HAP-1 (cell line): ENCODE measurements around the gene RAET1L.

Experiments used
- DNase-seq, 2 experiments: peaks; one replicate each; pipeline ENCODE4 v3.0.0-alpha.2; 2016 to 2020; ENCODE audit warnings: low spot score in 2 of 2
- H3K27me3 ChIP-seq: fragments of 250-450 bp; sonication (Bioruptor Pico); 2 replicates; pipeline ENCODE4 v1.5.1; 2020; ENCODE audit warnings: low read depth, mild to moderate bottlenecking, moderate library complexity
- H3K36me3 ChIP-seq: fragments of 250-450 bp; sonication (Bioruptor Pico); replicated peaks from 2 replicates; pipeline ENCODE4 v1.5.1; 2020; ENCODE audit warnings: mild to moderate bottlenecking
- H3K4me1 ChIP-seq: fragments of 250-450 bp; sonication (Bioruptor Pico); 2 replicates; pipeline ENCODE4 v1.5.1; 2020; ENCODE audit warnings: mild to moderate bottlenecking
- H3K4me3 ChIP-seq: fragments of 250-450 bp; sonication (Bioruptor Pico); 2 replicates; pipeline ENCODE4 v1.5.1; 2020; ENCODE audit warnings: mild to moderate bottlenecking, moderate library complexity
- H3K9me3 ChIP-seq: fragments of 250-450 bp; sonication (Bioruptor Pico); 2 replicates; pipeline ENCODE4 v1.5.1; 2020; ENCODE audit warnings: mild to moderate bottlenecking, moderate library complexity
- in situ Hi-C: fragments of 300-500 bp; cut with MboI; formaldehyde crosslinking; loops from 3 replicates; pipeline ENCODE4 v1.14.3; 2020; ENCODE audit warnings: low sequenced_read_pairs, inconsistent platforms, mixed read lengths

RAET1L gene

GRCh38 chr6:150058231-150058792 lies 33.0 kb upstream of the RAET1L start:
- no peak for DNase-seq
- Histone ChIP-seq H3K4me3 (no peak overlapping the region), H3K4me1 (no peaks in the 10 kb centered on the region), H3K9me3 (no peaks in the 10 kb centered on the region), H3K36me3 (peaks cover 5% of the 10 kb centered on the region), H3K27me3 (peaks cover 5% of the 10 kb centered on the region; the same call in 1 of the 2 replicates)
- in situ Hi-C loops: loop anchor here (25.0 kb wide), 1 partner anchor 754 kb away; no protein-coding TSS in a partner anchor

GRCh38 chr6:150057501-150057951 lies 32.2 kb upstream of the RAET1L start:
- Histone ChIP-seq H3K36me3 (peaks cover 4% of the 10 kb centered on the region), H3K4me3 (no peak overlapping the region), H3K27me3 (peaks cover 5% of the 10 kb centered on the region; the same call in 1 of the 2 replicates), H3K4me1 (no peaks in the 10 kb centered on the region), H3K9me3 (no peaks in the 10 kb centered on the region)
- DNase-seq: no peak
- in situ Hi-C loops: loop anchor here (25.0 kb wide), 1 partner anchor 755 kb away; no protein-coding TSS in a partner anchor

- Histone ChIP-seq H3K36me3 (no peaks in the 10 kb centered on the region), H3K9me3 (no peaks in the 10 kb centered on the region), H3K27me3 (peaks cover 5% of the 10 kb centered on the region; the same call in 1 of the 2 replicates), H3K4me1 (no peaks in the 10 kb centered on the region), H3K4me3 (no peak overlapping the region)
- in situ Hi-C loops: loop anchor here (25.0 kb wide), 1 partner anchor 755 kb away; no protein-coding TSS in a partner anchor
- no peak for DNase-seq
Observed at GRCh38 chr6:150056916-150057315, 31.6 kb upstream of the RAET1L start.

GRCh38 chr6:150056156-150056555 lies 30.8 kb upstream of the RAET1L start:
- H3K9me3 ChIP-seq: no peaks in the 10 kb centered on the region
- H3K27me3 ChIP-seq: peaks cover 5% of the 10 kb centered on the region; the same call in 1 of the 2 replicates
- DNase-seq: no peak
- no peak overlapping the region for H3K4me3 ChIP-seq
- no peaks in the 10 kb centered on the region for H3K4me1 ChIP-seq
- H3K36me3 ChIP-seq: no peaks in the 10 kb centered on the region
- in situ Hi-C loops: loop anchor here (25.0 kb wide), 1 partner anchor 756 kb away; no protein-coding TSS in a partner anchor

GRCh38 chr6:150055131-150055530 lies 29.8 kb upstream of the RAET1L start:
- H3K4me3 ChIP-seq: no peak overlapping the region
- no peaks in the 10 kb centered on the region for H3K4me1 ChIP-seq
- no peak for DNase-seq
- peaks cover 5% of the 10 kb centered on the region; the same call in 1 of the 2 replicates for H3K27me3 ChIP-seq
- H3K36me3 ChIP-seq: no peaks in the 10 kb centered on the region
- in situ Hi-C loops: loop anchor here (25.0 kb wide), 1 partner anchor 757 kb away; no protein-coding TSS in a partner anchor
- H3K9me3 ChIP-seq: no peaks in the 10 kb centered on the region

- peaks cover 5% of the 10 kb centered on the region for H3K27me3 ChIP-seq
- in situ Hi-C loops: loop anchor here (25.0 kb wide), 1 partner anchor 759 kb away; no protein-coding TSS in a partner anchor
- H3K4me1 ChIP-seq: no peaks in the 10 kb centered on the region
Observed at GRCh38 chr6:150053450-150053849, 28.1 kb upstream of the RAET1L start.

GRCh38 chr6:150050846-150051245 lies 25.5 kb upstream of the RAET1L start:
- in situ Hi-C loops: loop anchor here (25.0 kb wide), 1 partner anchor 761 kb away; no protein-coding TSS in a partner anchor
- peaks cover 5% of the 10 kb centered on the region for H3K27me3 ChIP-seq
- no peaks in the 10 kb centered on the region; the same call in 1 of the 2 replicates for H3K9me3 ChIP-seq
- no peak for DNase-seq
- H3K36me3 ChIP-seq: no peaks in the 10 kb centered on the region
- no peak overlapping the region for H3K4me3 ChIP-seq
- no peaks in the 10 kb centered on the region for H3K4me1 ChIP-seq

More at GRCh38 chr6:150053450-150053849, 28.1 kb upstream of the RAET1L start:
- Histone ChIP-seq H3K4me3 (no peak overlapping the region), H3K9me3 (no peaks in the 10 kb centered on the region), H3K36me3 (no peaks in the 10 kb centered on the region)
- no peak for DNase-seq

- H3K4me1 ChIP-seq: no peaks in the 10 kb centered on the region
- in situ Hi-C loops: no loop called here
- no peaks in the 10 kb centered on the region for H3K36me3 ChIP-seq
- no peak for DNase-seq
- H3K4me3 ChIP-seq: no peak overlapping the region
- no peaks in the 10 kb centered on the region; the same call in 1 of the 2 replicates for H3K9me3 ChIP-seq
- H3K27me3 ChIP-seq: no peaks in the 10 kb centered on the region; the same call in 1 of the 2 replicates
Observed at GRCh38 chr6:150048099-150048498, 22.8 kb upstream of the RAET1L start.

- in situ Hi-C loops: no loop called here
- no peaks in the 10 kb centered on the region; the same call in 1 of the 2 replicates for H3K27me3 ChIP-seq
Observed at GRCh38 chr6:150046943-150047342, 21.6 kb upstream of the RAET1L start.

GRCh38 chr6:150044621-150045145 lies 19.4 kb upstream of the RAET1L start:
- H3K27me3 ChIP-seq: peaks cover 3% of the 10 kb centered on the region
- no peaks in the 10 kb centered on the region for H3K36me3 ChIP-seq
- no peaks in the 10 kb centered on the region for H3K4me1 ChIP-seq
- in situ Hi-C loops: no loop called here
- no peak for DNase-seq
- no peaks in the 10 kb centered on the region; the same call in 1 of the 2 replicates for H3K9me3 ChIP-seq
- no peak overlapping the region for H3K4me3 ChIP-seq

More at GRCh38 chr6:150046943-150047342, 21.6 kb upstream of the RAET1L start:
- Histone ChIP-seq H3K4me3 (no peak overlapping the region), H3K4me1 (no peaks in the 10 kb centered on the region), H3K9me3 (no peaks in the 10 kb centered on the region; the same call in 1 of the 2 replicates), H3K36me3 (no peaks in the 10 kb centered on the region)
- DNase-seq: no peak

GRCh38 chr6:150043501-150044412 lies 18.4 kb upstream of the RAET1L start:
- no peak for DNase-seq
- H3K36me3 ChIP-seq: no peaks in the 10 kb centered on the region
- in situ Hi-C loops: no loop called here
- H3K4me1 ChIP-seq: no peaks in the 10 kb centered on the region
- no peaks in the 10 kb centered on the region; the same call in 1 of the 2 replicates for H3K9me3 ChIP-seq
- peaks cover 10% of the 10 kb centered on the region for H3K27me3 ChIP-seq
- H3K4me3 ChIP-seq: no peak overlapping the region

GRCh38 chr6:150043096-150043495 lies 17.8 kb upstream of the RAET1L start:
- no peak overlapping the region for H3K4me3 ChIP-seq
- in situ Hi-C loops: no loop called here
- peaks cover 16% of the 10 kb centered on the region for H3K27me3 ChIP-seq
- H3K4me1 ChIP-seq: no peaks in the 10 kb centered on the region
- H3K36me3 ChIP-seq: no peaks in the 10 kb centered on the region
- H3K9me3 ChIP-seq: no peaks in the 10 kb centered on the region; the same call in 1 of the 2 replicates
- no peak for DNase-seq
